Right cardiac atrium (tissue), 5 donors: ENCODE measurements around the gene SUN2. TPM values are rescaled to one million over a fixed set of nuclear protein-coding genes. Genes with fewer than 3 reads are reported as not detected.
"Not testable (repeated sequence)": the region's sequence is repeated elsewhere in the genome, so short reads cannot be mapped to it uniquely, and the experiment has no call there.

Experiments used
- ATAC-seq, 2 donors: fragments of 200-7000 bp; cut with Tn5 transposase; one replicate each; pipeline versions ENCODE4 v1.8.0 to v1.9.1; 2020; ENCODE audit warnings: moderate library complexity in 2 of 2, mild to moderate bottlenecking in 1 of 2
- DNase-seq, 3 donors: peaks; one replicate each; pipeline ENCODE4 v3.0.0-alpha.2; 2020
- H3K27ac ChIP-seq: one replicate; pipeline ENCODE4 v1.5.1; 2013; ENCODE audit warnings: mild to moderate bottlenecking, low read length, control low read depth, moderate library complexity
- H3K27me3 ChIP-seq: one replicate; pipeline ENCODE4 v1.6.1; 2013; ENCODE audit not compliant: control insufficient read depth, insufficient read depth
- H3K4me1 ChIP-seq: one replicate; pipeline ENCODE4 v1.6.1; 2013; ENCODE audit warnings: low read length; ENCODE audit not compliant: control insufficient read depth, insufficient read depth
- H3K4me3 ChIP-seq: one replicate; pipeline ENCODE4 v1.5.1; 2013; ENCODE audit warnings: low read length, control low read depth
- H3K9me3 ChIP-seq: one replicate; pipeline ENCODE4 v1.6.1; 2013; ENCODE audit warnings: low read length; ENCODE audit not compliant: control insufficient read depth
- WGBS: extraction: QIAGEN DNeasy Blood & Tissue Kit; methylation state at CpG from one replicate; pipeline ENCODE4 v1.1.7; 2013; 5-methylcytosine and 5-hydroxymethylcytosine counted together
- intact Hi-C, 4 donors: fragments of 100-400 bp; cut with DNase I; formaldehyde crosslinking; loops; one replicate each; pipeline versions ENCODE4 v1.11.0 to v1.14.0; 2022 to 2023
- long read RNA-seq, 4 donors: library from polyadenylated mRNA; unstranded; transcript quantifications; one replicate each; pipeline ENCODE4 v2.0.0, GENCODE V29; 2020 to 2021
- polyA plus RNA-seq: library from polyadenylated mRNA; stranded (reverse); fragments of 200-250 nt; gene quantifications from one replicate; pipeline ENCODE4 v1.2.3, GENCODE V29; 2013
- total RNA-seq, 4 donors: library from RNA; stranded (reverse); fragmentation: NEBNext Ultra II Directional; extraction: Animal tissue kit (Norgen Biotek cat#: 25700); gene quantifications; one replicate each; pipeline ENCODE4 v1.2.1, GENCODE V29; 2021
- donor health status: healthy with polysubstance abuse.
- donor health status: DM: no; HTN: yes; CAD: no.
- donor health status: DM: no; HTN: no; CAD: no.
- donor health status: DM: no; HTN: yes; CAD: no; lungs with severe emphysema.
- donor health status: DM: yes; HTN: yes; CAD: no.

The SUN2 gene, protein sequence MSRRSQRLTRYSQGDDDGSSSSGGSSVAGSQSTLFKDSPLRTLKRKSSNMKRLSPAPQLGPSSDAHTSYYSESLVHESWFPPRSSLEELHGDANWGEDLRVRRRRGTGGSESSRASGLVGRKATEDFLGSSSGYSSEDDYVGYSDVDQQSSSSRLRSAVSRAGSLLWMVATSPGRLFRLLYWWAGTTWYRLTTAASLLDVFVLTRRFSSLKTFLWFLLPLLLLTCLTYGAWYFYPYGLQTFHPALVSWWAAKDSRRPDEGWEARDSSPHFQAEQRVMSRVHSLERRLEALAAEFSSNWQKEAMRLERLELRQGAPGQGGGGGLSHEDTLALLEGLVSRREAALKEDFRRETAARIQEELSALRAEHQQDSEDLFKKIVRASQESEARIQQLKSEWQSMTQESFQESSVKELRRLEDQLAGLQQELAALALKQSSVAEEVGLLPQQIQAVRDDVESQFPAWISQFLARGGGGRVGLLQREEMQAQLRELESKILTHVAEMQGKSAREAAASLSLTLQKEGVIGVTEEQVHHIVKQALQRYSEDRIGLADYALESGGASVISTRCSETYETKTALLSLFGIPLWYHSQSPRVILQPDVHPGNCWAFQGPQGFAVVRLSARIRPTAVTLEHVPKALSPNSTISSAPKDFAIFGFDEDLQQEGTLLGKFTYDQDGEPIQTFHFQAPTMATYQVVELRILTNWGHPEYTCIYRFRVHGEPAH
- total RNA-seq, result 100 to 1,000 TPM; 103 to 123 (median 116) TPM
- polyA plus RNA-seq, result 61.7 TPM
- long read RNA-seq, donor 1, partial matches to known transcripts, result 113 of 467 reads
- long read RNA-seq, donor 1, other reads (novel, unspliced or antisense), result 354 of 467 reads
- long read RNA-seq, donor 2, full-length matches to known transcripts, result 1 of 270 reads
- long read RNA-seq, donor 2, partial matches to known transcripts, result 43 of 270 reads
- long read RNA-seq, donor 2, other reads (novel, unspliced or antisense), result 226 of 270 reads
- long read RNA-seq, donor 3, full-length matches to known transcripts, result 5 of 287 reads
- long read RNA-seq, donor 3, partial matches to known transcripts, result 153 of 287 reads
- long read RNA-seq, donor 3, other reads (novel, unspliced or antisense), result 129 of 287 reads
- long read RNA-seq, donor 4, partial matches to known transcripts, result 90 of 261 reads
- long read RNA-seq, donor 4, other reads (novel, unspliced or antisense), result 171 of 261 reads

DNA sequence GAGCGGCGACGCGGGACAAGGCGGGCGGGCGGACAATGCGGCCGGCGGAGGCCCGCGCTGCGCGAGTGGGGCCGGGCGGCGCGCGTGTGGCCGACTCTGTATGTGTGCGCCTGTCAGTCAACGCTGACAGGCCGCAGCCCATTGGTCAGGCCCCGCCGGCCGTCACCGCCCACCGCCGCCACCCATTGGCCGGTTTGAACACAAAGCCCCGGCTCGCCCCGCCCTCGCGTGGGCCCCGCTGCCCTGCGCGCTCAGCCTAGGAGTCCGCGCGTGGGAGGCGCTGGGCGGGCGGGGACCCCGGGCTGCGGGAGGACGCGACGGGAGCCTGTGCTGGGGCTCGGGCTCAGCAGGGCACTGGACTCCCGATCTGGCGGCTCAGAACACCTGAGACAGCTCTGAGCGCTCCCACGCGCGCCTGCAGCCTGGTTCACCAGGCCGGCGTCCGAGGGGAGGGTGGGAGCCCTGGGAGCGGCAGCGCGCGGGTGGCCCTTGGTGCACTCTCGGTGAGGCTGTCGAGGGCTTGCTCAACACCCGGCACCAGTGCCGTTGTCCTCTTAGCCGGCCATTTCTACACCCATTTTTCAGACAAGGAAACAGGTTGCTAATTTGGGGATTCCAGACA, at the start of gene SUN2:
Gene SUN2 (minus strand): TSS at position 88 of the 622 bp plus-strand sequence. CDS start 3,370 bp downstream, outside the sequence.
- WGBS, result 2% methylated on average over 68 of the region's 68 CpGs
- H3K9me3 ChIP-seq, result no peaks in the 10 kb centered on the region
- H3K27me3 ChIP-seq, result no peaks in the 10 kb centered on the region
- H3K27ac ChIP-seq, result peak within 1 kb of the TSS; percentile 99
- intact Hi-C loops, result no loop called here
- DNase-seq, result peak; percentile 96 to 98 (median 98)
- ATAC-seq, result peak; percentile 85 to 91
- no peaks in the 10 kb centered on the region for H3K4me1 ChIP-seq
- H3K4me3 ChIP-seq, result peak within 1 kb of the TSS; percentile 85

DNA sequence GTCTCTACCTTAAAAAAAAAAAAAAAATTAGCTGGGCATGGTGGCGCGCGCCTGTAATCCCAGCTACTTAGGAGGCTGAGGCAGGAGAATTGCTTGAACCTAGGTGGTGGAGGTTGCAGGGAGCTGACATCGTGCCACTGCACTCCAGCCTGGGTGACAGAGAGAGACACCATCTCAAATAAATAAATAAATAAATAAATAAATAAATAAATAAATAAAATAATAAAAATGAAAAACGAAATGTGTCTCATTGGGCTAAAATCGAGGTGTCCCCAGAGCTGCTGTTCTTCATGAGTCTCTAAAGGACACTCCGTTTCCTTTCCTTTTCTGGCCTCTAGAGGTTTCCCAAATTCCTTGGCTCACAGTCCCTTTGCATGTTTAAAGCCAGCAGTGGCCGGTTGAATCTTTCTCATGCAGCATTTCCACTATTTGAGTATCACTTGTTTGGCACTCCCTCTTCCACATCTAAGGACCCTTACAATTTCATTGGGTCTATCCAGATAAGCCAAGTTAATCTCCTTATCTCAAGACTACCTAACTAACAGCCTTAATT, 49.3 kb upstream of the SUN2 start:
- 65% methylated on average over 8 of the region's 8 CpGs for WGBS
- H3K4me3 ChIP-seq, H3K4me1 ChIP-seq, ATAC-seq, H3K9me3 ChIP-seq, intact Hi-C loops, H3K27me3 ChIP-seq, DNase-seq, H3K27ac ChIP-seq: not testable (repeated sequence)

DNA sequence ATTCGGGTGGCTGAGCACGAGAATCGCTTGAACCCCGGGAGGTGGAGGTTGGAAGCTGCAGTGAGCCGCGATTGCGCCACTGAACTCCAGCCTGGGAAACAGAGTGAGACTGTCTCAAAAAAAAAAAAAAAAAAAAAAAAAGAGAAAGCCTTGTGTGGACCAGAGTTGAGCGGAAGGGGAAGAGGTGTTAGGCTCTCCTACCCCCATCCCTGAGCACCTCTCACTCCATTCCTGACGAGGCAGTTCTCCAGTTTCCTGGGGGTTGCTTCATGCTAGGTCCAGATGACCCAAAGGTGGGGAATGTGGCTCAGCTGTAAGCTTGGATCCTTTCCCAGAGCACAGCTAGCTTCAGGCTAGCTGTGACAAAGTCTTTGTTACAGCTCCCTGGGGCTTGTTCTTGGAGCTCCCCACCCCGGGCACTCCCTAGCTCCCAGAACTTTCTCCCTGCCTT, 46.9 kb upstream of the SUN2 start:
- no peaks in the 10 kb centered on the region for H3K9me3 ChIP-seq
- H3K4me1 ChIP-seq, result no peaks in the 10 kb centered on the region
- H3K27ac ChIP-seq, result peak overlapping the region; percentile 64
- ATAC-seq, result peak; percentile 94 to 96
- intact Hi-C loops, result no loop called here
- no peaks in the 10 kb centered on the region for H3K27me3 ChIP-seq
- peak; percentile 70 to 83 (median 71) for DNase-seq
- WGBS, result 22% methylated on average over 10 of the region's 10 CpGs
- no peak overlapping the region for H3K4me3 ChIP-seq

DNA sequence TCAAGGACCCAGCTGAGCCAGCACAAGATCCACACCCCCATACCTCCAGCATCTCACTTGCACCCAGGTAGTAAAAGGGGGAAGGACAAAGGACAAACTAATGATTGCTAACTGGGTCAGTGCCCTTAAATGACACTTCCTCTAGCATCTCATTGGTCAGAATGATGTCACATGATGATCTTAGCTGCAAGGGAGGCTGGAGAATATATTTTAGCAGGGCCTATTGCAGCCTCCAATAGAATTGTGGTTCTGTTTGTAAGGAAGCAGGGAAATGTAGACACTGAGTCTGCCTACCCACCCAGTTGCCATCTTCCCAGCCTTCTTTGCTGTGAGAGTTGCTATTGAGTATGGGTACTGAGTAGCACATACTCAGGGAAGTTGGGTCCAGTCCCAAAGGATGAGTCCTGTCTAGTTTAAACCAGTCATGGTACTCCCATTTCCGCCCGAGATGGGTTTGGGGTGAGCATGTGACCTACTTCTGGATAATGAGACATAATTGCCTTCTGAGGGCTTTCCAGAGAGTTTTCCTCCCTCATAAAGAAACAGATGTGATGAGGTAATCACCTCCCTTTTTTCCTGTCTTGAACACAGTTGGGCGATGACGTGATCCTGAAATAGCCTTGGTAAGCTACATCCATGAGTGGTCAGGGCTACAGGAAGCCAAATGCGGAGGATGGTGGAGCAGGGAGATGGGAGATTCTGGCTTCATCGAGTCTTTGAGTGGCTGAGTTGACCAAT, 43.6 kb upstream of the SUN2 start:
- no peaks in the 10 kb centered on the region for H3K27me3 ChIP-seq
- 55% methylated on average over 6 of the region's 6 CpGs for WGBS
- H3K9me3 ChIP-seq, result no peaks in the 10 kb centered on the region
- H3K4me1 ChIP-seq, result no peaks in the 10 kb centered on the region
- no peak overlapping the region for H3K4me3 ChIP-seq
- intact Hi-C loops, result no loop called here
- ATAC-seq (no peak), DNase-seq (no peak)
- H3K27ac ChIP-seq, result no peak overlapping the region

DNA sequence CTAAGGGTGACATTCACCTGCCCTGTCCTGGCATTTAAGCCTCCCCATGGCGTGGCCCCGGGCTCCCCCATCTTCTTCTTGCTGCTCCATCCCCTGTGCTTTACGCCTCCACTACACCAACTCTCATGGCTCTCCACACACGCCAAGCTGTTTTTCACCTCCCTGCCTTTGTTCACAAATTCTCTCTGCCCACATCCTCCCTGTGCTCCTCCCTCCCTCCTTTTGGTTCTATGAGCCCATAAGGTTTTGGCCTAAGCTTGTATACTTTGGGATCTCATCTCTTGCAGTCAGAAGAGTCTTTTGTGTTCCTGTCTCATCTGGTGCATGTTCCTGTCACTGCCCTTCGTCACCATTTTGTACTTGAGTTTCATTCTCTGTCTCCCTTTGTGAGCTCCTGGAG, 42.7 kb upstream of the SUN2 start:
- 83% methylated on average over 5 of the region's 5 CpGs for WGBS

DNA sequence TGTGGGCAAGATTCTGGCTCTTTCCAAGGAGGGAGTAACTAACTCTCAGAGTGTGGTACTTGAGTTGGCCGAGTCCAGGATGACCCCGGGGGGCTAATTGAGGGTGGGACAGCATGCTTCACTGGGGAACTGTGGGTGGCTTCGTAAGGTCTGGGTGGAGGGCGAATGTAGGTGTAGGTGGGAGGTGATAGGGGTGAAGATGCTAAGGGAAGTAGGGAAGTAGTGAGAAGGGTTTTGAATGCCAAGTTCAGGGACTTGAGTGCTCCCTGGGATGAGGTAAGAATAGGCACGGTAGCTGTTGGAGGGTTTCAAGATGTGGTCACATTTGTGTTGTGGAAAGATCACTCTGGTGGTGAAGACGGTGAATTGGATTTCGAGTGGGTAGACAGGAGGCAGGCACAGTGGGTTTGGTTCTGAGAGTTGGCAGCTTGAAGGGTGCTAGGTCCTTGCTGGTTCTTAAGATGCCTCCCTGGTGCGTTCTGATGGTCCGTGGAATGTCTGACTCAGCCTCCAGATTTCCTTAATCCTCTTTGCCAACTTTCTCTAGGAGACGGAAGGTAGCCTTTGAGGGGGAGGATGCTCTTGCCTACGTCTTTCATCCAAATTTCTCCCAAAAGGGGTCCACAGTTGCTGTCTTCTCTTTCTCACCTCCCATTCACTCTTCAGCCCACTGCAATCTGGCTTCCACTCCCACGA, 40.6 kb upstream of the SUN2 start:
- Histone ChIP-seq H3K4me1 (no peaks in the 10 kb centered on the region), H3K27ac (no peak overlapping the region), H3K27me3 (no peaks in the 10 kb centered on the region), H3K9me3 (no peaks in the 10 kb centered on the region), H3K4me3 (no peak overlapping the region)
- ATAC-seq, result no peak
- intact Hi-C loops, result no loop called here
- WGBS, result 75% methylated on average over 12 of the region's 12 CpGs
- DNase-seq, result no peak

More for the DNA sequence above, 42.7 kb upstream of the SUN2 start:
- Histone ChIP-seq H3K9me3 (no peaks in the 10 kb centered on the region), H3K27ac (no peak overlapping the region), H3K4me1 (no peaks in the 10 kb centered on the region), H3K27me3 (no peaks in the 10 kb centered on the region), H3K4me3 (no peak overlapping the region)
- DNase-seq (no peak), ATAC-seq (no peak)
- intact Hi-C loops, result no loop called here

DNA sequence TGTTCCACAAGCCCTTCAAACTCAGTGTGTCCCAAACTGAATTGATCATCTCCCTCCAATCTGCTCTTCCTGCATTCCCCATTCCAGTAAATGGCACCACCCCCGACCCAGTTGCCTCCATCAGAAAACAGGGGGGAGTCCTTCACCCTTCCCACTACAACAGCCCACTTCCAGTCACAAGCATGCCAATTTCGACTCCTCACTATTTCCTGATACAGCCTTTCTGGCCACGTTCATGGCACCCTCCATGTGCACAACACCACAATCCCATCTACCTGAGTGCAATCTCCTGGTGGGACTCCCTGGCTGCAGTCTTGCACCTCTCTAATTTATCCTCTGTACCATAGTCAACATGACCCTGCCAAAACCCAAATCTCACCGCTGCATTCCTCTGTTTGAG, 39.8 kb upstream of the SUN2 start:
- intact Hi-C loops, result no loop called here
- Histone ChIP-seq H3K4me3 (no peak overlapping the region), H3K4me1 (no peaks in the 10 kb centered on the region), H3K27me3 (no peaks in the 10 kb centered on the region), H3K9me3 (no peaks in the 10 kb centered on the region), H3K27ac (no peak overlapping the region)
- 64% methylated on average over 4 of the region's 4 CpGs for WGBS
- ATAC-seq (no peak), DNase-seq (no peak)

DNA sequence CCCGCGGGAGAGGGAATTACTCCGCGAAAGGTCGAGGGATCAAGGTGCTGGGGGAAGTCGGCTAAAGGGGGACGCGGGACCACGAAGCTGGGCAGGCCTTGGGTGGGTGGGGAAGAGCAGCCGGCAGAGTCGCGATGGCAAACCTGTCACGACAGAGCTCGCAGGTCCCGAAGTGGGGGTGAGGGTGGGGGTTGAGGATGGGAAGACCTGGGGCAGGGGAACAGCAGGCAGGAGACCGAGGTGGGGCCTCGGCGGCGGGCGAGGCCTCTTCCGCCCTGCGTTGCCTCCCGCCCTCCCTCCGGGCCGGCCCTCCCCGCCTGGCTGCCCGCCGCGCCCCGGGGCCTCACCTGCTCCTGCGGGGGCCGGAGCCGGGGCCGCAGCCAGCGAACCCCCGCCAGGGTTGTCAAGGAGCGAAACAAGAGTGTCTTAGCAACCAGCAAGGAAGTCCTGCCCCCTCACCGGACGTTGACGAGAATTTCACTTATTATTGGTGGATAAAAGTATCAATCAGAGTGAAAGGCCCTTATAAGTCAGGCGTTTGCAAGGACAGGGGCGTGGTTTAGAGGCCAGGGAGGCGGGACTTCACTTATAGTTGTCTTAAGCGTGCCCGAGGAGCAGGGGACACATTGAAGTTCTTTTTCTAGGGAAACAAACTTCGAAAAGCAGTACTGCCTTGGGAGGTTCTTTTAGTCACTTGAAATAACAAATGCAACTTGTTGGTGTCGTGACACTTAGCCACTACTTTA, 38.1 kb upstream of the SUN2 start, which contains the start of gene DNAL4:
Gene DNAL4 (minus strand): TSS at position 423 of the 746 bp plus-strand sequence. CDS start 11,412 bp downstream, outside the sequence.
- under 1% methylated on average over 47 of the region's 47 CpGs for WGBS
- DNase-seq (peak; percentile 96 to 97 (median 96)), ATAC-seq (peak; percentile 97)
- Histone ChIP-seq H3K4me1 (peaks cover 3% of the 10 kb centered on the region), H3K9me3 (no peaks in the 10 kb centered on the region), H3K27me3 (no peaks in the 10 kb centered on the region), H3K4me3 (peak within 1 kb of the TSS; percentile 75), H3K27ac (peak within 1 kb of the TSS; percentile 50)
- intact Hi-C loops, result no loop called here

DNA sequence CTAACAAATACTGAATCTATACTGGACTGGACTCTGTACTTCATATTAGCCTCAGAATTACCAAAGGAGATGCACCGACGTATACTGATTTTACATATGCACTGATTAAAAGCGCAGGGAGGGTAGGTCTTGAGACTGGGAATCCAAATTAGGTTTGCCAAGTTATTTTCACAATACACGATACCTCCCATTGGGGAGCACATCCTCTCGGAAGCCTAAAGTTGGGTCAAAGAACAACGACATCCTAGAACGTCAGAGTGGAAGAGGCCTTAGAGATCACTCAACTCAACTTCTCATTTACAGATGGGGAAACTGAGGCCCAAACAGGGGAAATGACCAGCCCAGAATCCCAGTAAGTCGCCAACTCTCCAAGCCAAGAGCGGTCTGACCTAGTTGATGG, 37.5 kb upstream of the SUN2 start:
- ATAC-seq, result no peak

More for the DNA sequence above, 37.5 kb upstream of the SUN2 start:
- Histone ChIP-seq H3K9me3 (no peaks in the 10 kb centered on the region), H3K27ac (peak overlapping the region; percentile 50), H3K4me3 (peak overlapping the region; percentile 75), H3K27me3 (no peaks in the 10 kb centered on the region), H3K4me1 (peaks cover 5% of the 10 kb centered on the region)
- intact Hi-C loops, result no loop called here
- 21% methylated on average over 9 of the region's 9 CpGs for WGBS
- no peak for DNase-seq
